Keratinocyte (primary cell): Measurements from ENCODE around the gene GSTA5.
"Not testable (repeated sequence)": the region's sequence is repeated elsewhere in the genome, so short reads cannot be mapped to it uniquely, and the experiment has no call there.

Source experiments
- EZH2 ChIP-seq: IDR thresholded peaks from one replicate; pipeline ENCODE4 v1.6.1; 2012; ENCODE audit warnings: inconsistent platforms, mild to moderate bottlenecking, low read length, moderate library complexity
- TF ChIP-seq, protein P1 (sequence below), 3 experiments: IDR thresholded peaks in 1 of 3; conservative IDR thresholded peaks in 1 of 3; optimal IDR thresholded peaks in 1 of 3; 2 replicates in 2 of 3; 3 replicates in 1 of 3; pipeline versions ENCODE3 to v1.5.1; 2011; ENCODE audit warnings: low read length in 3 of 3, mild to moderate bottlenecking in 3 of 3, moderate library complexity in 2 of 3, control low read depth in 1 of 3, inconsistent platforms in 1 of 3; ENCODE audit not compliant: insufficient read depth in 2 of 3; ENCODE audit errors: extremely low read depth in 1 of 3

DNA sequence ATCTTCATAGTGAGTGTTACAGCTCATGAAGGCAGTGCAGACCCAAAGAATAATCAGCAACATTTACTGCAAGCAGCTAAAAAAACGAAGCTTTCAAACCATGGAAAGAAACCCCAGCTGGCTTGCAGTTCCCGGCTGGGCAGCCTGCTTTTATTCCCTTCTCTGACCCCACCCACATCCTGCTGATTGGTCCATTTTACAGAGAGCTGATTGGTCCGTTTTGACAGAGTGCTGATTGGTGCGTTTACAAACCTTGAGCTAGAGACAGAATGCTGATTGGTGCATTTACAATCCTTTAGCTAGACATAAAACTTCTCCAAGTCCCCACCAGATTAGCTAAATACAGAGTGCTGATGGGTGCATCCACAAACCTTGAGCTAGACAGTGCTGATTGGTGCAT lies 12.0 kb downstream of the GSTA5 start:
- TF ChIP-seq, protein P1, sequence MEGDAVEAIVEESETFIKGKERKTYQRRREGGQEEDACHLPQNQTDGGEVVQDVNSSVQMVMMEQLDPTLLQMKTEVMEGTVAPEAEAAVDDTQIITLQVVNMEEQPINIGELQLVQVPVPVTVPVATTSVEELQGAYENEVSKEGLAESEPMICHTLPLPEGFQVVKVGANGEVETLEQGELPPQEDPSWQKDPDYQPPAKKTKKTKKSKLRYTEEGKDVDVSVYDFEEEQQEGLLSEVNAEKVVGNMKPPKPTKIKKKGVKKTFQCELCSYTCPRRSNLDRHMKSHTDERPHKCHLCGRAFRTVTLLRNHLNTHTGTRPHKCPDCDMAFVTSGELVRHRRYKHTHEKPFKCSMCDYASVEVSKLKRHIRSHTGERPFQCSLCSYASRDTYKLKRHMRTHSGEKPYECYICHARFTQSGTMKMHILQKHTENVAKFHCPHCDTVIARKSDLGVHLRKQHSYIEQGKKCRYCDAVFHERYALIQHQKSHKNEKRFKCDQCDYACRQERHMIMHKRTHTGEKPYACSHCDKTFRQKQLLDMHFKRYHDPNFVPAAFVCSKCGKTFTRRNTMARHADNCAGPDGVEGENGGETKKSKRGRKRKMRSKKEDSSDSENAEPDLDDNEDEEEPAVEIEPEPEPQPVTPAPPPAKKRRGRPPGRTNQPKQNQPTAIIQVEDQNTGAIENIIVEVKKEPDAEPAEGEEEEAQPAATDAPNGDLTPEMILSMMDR (optimal IDR thresholded peaks at IDR 0.05 in 1 of 3, IDR thresholded peaks at IDR 0.05 in 1 of 3, conservative IDR thresholded peaks at IDR 0.05 in 1 of 3; ENCODE audit: extremely low read depth in 1 of 3, insufficient read depth in 2 of 3, low read length in 3 of 3), result not testable (repeated sequence)
- TF ChIP-seq EZH2, result not testable (repeated sequence)
